ENCODE measurements around the gene CIDEB. TPM values are rescaled to one million over a fixed set of nuclear protein-coding genes. Genes with fewer than 3 reads are reported as not detected.
A peak's percentile ranks its signal among the peaks of the same experiment; 100 is the strongest.
"Not testable (repeated sequence)": the region's sequence is repeated elsewhere in the genome, so short reads cannot be mapped to it uniquely, and the experiment has no call there.

Gene CIDEB
- total RNA-seq (2014; rRNA removed; shearing (Covaris generic); ENCODE audit: low replicate concordance) = not detected in 2 replicates

GRCh38 chr14:24307575-24308341 lies at the start of gene CIDEB:
Gene CIDEB, minus strand, starts transcription at chr14:24307977. Its CDS starts 119 bp downstream, at chr14:24307858.
- Histone ChIP-seq H3K9me3 (no peaks in the 10 kb centered on the region), H3K36me3 (peaks cover 3% of the 10 kb centered on the region; the same call in 1 of the 2 replicates), H3K27me3 (no peaks in the 10 kb centered on the region), H3K4me3 (no peak within 1 kb of the TSS)
- DNase-seq = peak; percentile 29

- DNase-seq = no peak
- Histone ChIP-seq H3K27me3 (no peaks in the 10 kb centered on the region), H3K4me3 (no peak overlapping the region), H3K36me3 (no peaks in the 10 kb centered on the region), H3K9me3 (no peaks in the 10 kb centered on the region)
Measured at GRCh38 chr14:24356208-24356607, 48.4 kb upstream of the CIDEB start.

- H3K27me3 ChIP-seq = no peaks in the 10 kb centered on the region
- H3K36me3 ChIP-seq = no peaks in the 10 kb centered on the region
- H3K4me3 ChIP-seq = no peak overlapping the region
- no peaks in the 10 kb centered on the region for H3K9me3 ChIP-seq
- no peak for DNase-seq
Measured at GRCh38 chr14:24355009-24355408, 47.2 kb upstream of the CIDEB start.

- H3K27me3 ChIP-seq, H3K4me3 ChIP-seq, H3K36me3 ChIP-seq, H3K9me3 ChIP-seq: not testable (repeated sequence)
- peak; percentile 6 for DNase-seq
Measured at GRCh38 chr14:24354482-24354825, 46.7 kb upstream of the CIDEB start.

GRCh38 chr14:24353559-24354481 lies 46.0 kb upstream of the CIDEB start:
- no peaks in the 10 kb centered on the region for H3K27me3 ChIP-seq
- no peaks in the 10 kb centered on the region for H3K9me3 ChIP-seq
- H3K4me3 ChIP-seq = no peak overlapping the region
- no peaks in the 10 kb centered on the region for H3K36me3 ChIP-seq
- no peak for DNase-seq

GRCh38 chr14:24351517-24351916 lies 43.7 kb upstream of the CIDEB start:
- Histone ChIP-seq H3K4me3 (no peak overlapping the region), H3K27me3 (no peaks in the 10 kb centered on the region), H3K36me3 (no peaks in the 10 kb centered on the region), H3K9me3 (no peaks in the 10 kb centered on the region)
- DNase-seq = peak; percentile 73

- Histone ChIP-seq H3K9me3 (no peaks in the 10 kb centered on the region), H3K27me3 (no peaks in the 10 kb centered on the region)
- no peak for DNase-seq
Measured at GRCh38 chr14:24349742-24350141, 42.0 kb upstream of the CIDEB start.

GRCh38 chr14:24348186-24348585 lies 40.4 kb upstream of the CIDEB start:
- no peak for DNase-seq
- Histone ChIP-seq H3K36me3 (no peaks in the 10 kb centered on the region), H3K9me3 (no peaks in the 10 kb centered on the region), H3K4me3 (no peak overlapping the region), H3K27me3 (no peaks in the 10 kb centered on the region)

More at GRCh38 chr14:24349742-24350141, 42.0 kb upstream of the CIDEB start:
- H3K36me3 ChIP-seq = no peaks in the 10 kb centered on the region
- H3K4me3 ChIP-seq = no peak overlapping the region

- Histone ChIP-seq H3K27me3 (no peaks in the 10 kb centered on the region), H3K36me3 (no peaks in the 10 kb centered on the region), H3K4me3 (no peak overlapping the region), H3K9me3 (no peaks in the 10 kb centered on the region)
- no peak for DNase-seq
Measured at GRCh38 chr14:24347134-24347533, 39.4 kb upstream of the CIDEB start.

GRCh38 chr14:24343795-24344660 lies 36.3 kb upstream of the CIDEB start:
- no peaks in the 10 kb centered on the region for H3K9me3 ChIP-seq
- no peaks in the 10 kb centered on the region for H3K27me3 ChIP-seq
- no peaks in the 10 kb centered on the region for H3K36me3 ChIP-seq
- no peak for DNase-seq
- no peak overlapping the region for H3K4me3 ChIP-seq

- no peak for DNase-seq
- no peaks in the 10 kb centered on the region for H3K36me3 ChIP-seq
- H3K4me3 ChIP-seq = no peak overlapping the region
- no peaks in the 10 kb centered on the region for H3K9me3 ChIP-seq
- no peaks in the 10 kb centered on the region for H3K27me3 ChIP-seq
Measured at GRCh38 chr14:24342889-24343288, 35.1 kb upstream of the CIDEB start.

GRCh38 chr14:24340606-24341005 lies 32.8 kb upstream of the CIDEB start:
- Histone ChIP-seq H3K27me3 (no peaks in the 10 kb centered on the region), H3K9me3 (no peaks in the 10 kb centered on the region), H3K36me3 (no peaks in the 10 kb centered on the region), H3K4me3 (no peak overlapping the region)
- DNase-seq = no peak

- no peak within 1 kb of the TSS for H3K4me3 ChIP-seq
- no peaks in the 10 kb centered on the region for H3K27me3 ChIP-seq
- no peaks in the 10 kb centered on the region for H3K36me3 ChIP-seq
- DNase-seq = no peak
- no peaks in the 10 kb centered on the region for H3K9me3 ChIP-seq
Measured at GRCh38 chr14:24339284-24340151, 31.7 kb upstream of the CIDEB start, which contains the start of gene RIPK3. Gene RIPK3, minus strand, starts transcription at chr14:24339991. Its CDS starts 165 bp downstream, at chr14:24339826.

GRCh38 chr14:24338843-24339242 lies 31.1 kb upstream of the CIDEB start:
- no peaks in the 10 kb centered on the region for H3K27me3 ChIP-seq
- DNase-seq = no peak
- no peaks in the 10 kb centered on the region for H3K36me3 ChIP-seq
- H3K4me3 ChIP-seq = no peak overlapping the region
- no peaks in the 10 kb centered on the region for H3K9me3 ChIP-seq

GRCh38 chr14:24337824-24338175 lies 30.0 kb upstream of the CIDEB start:
- no peaks in the 10 kb centered on the region for H3K9me3 ChIP-seq
- no peaks in the 10 kb centered on the region for H3K36me3 ChIP-seq
- no peak for DNase-seq
- no peaks in the 10 kb centered on the region for H3K27me3 ChIP-seq
- no peak overlapping the region for H3K4me3 ChIP-seq

All from MG63 (cell line).